HepG2 (cell line): ENCODE data around the gene TNFSF8.

Experiments used
- ARNTL ChIP-seq: sonication (generic); formaldehyde crosslinking; IDR thresholded peaks from 2 replicates; pipeline ENCODE4 v1.4.0; 2020; ENCODE audit warnings: mild to moderate bottlenecking, missing genetic modification reagents
- CAMTA2 ChIP-seq: sonication (generic); formaldehyde crosslinking; IDR thresholded peaks from 2 replicates; pipeline ENCODE4 v1.4.0; 2020; ENCODE audit warnings: mild to moderate bottlenecking, missing genetic modification reagents, borderline replicate concordance
- CHD2 ChIP-seq: IDR thresholded peaks from 2 replicates; pipeline ENCODE4 v1.6.1; 2011; ENCODE audit warnings: low read depth, low read length, improper control_type of control experiment
- DPF2 ChIP-seq: sonication (generic); formaldehyde crosslinking; IDR thresholded peaks from 2 replicates; pipeline ENCODE4 v1.4.0; 2020; ENCODE audit warnings: mild to moderate bottlenecking, low read depth, missing genetic modification reagents, borderline replicate concordance
- MED8 ChIP-seq: sonication (generic); formaldehyde crosslinking; IDR thresholded peaks from 2 replicates; pipeline ENCODE4 v1.8.1; 2023; ENCODE audit warnings: mild to moderate bottlenecking, missing genetic modification reagents; ENCODE audit not compliant: insufficient replicate concordance
- POLR2A ChIP-seq, 2 experiments: IDR thresholded peaks; 2 replicates each; pipeline ENCODE4 v1.6.1; 2011; ENCODE audit warnings: low read depth in 2 of 2, low read length in 2 of 2, mild to moderate bottlenecking in 1 of 2, moderate library complexity in 1 of 2; ENCODE audit not compliant: insufficient read depth in 1 of 2
- RBFOX2 ChIP-seq: fragments of 200-400 bp; formaldehyde crosslinking; IDR thresholded peaks from 2 replicates; pipeline ENCODE4 v1.6.1; 2017; ENCODE audit warnings: low read depth, mild to moderate bottlenecking, low read length
- SRSF1 ChIP-seq: fragments of 200-400 bp; formaldehyde crosslinking; optimal IDR thresholded peaks from 2 replicates; pipeline ENCODE3; 2017; ENCODE audit warnings: mild to moderate bottlenecking, low read depth, low read length, moderate library complexity
- THYN1 ChIP-seq: sonication (generic); formaldehyde crosslinking; IDR thresholded peaks from 2 replicates; pipeline ENCODE4 v1.8.1; 2023; ENCODE audit warnings: low read depth, mild to moderate bottlenecking, moderate library complexity, missing genetic modification reagents, borderline replicate concordance
- ZFP82 ChIP-seq: sonication (generic); formaldehyde crosslinking; IDR thresholded peaks from 2 replicates; pipeline ENCODE4 v1.5.1; 2020; ENCODE audit warnings: mild to moderate bottlenecking, missing genetic modification reagents, borderline replicate concordance
- TF ChIP-seq, protein P1 (sequence below): IDR thresholded peaks from 2 replicates; pipeline ENCODE4 v1.6.1; 2016; ENCODE audit warnings: missing compliant biosample characterization, missing genetic modification reagents, borderline replicate concordance
- TF ChIP-seq, protein P2 (sequence below): sonication (generic); formaldehyde crosslinking; IDR thresholded peaks from 2 replicates; pipeline ENCODE4 v1.8.1; 2022; ENCODE audit warnings: low read depth, mild to moderate bottlenecking, missing genetic modification reagents
- TF ChIP-seq, protein P3 (sequence below): sonication (generic); formaldehyde crosslinking; IDR thresholded peaks from 2 replicates; pipeline ENCODE4 v1.5.0; 2020; ENCODE audit warnings: mild to moderate bottlenecking, missing genetic modification reagents, moderate library complexity
- TF ChIP-seq, protein P4 (sequence below), 2 experiments: IDR thresholded peaks; 2 replicates each; pipeline ENCODE4 v1.6.1; 2011 to 2012; ENCODE audit warnings: low read length in 2 of 2, borderline replicate concordance in 1 of 2, low read depth in 1 of 2, mild to moderate bottlenecking in 1 of 2, moderate library complexity in 1 of 2

DNA sequence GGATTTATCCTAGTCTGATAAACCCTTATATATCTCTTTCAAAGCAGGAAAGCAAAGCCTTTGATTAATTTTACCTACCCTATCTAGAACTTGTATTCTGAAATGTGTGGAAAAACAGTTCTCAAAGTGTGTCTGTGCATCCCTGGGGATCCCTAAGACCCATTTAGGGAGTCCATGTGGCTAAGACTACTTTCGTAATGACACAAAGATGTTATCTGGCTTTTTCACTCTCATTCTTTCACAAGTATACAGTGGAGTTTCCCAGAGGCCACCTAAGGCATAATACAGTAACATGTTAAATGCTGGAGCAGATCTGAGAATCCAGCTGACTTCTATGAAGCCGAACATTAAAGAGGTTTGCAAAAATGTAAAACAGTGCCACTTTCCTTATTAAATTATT, 70.2 kb downstream of the TNFSF8 start:
- no peak for TF ChIP-seq SRSF1
- no peak for TF ChIP-seq ARNTL
- no peak for TF ChIP-seq CHD2
- TF ChIP-seq THYN1 (CRISPR knock-in tag), result no peak
- TF ChIP-seq, protein P1, sequence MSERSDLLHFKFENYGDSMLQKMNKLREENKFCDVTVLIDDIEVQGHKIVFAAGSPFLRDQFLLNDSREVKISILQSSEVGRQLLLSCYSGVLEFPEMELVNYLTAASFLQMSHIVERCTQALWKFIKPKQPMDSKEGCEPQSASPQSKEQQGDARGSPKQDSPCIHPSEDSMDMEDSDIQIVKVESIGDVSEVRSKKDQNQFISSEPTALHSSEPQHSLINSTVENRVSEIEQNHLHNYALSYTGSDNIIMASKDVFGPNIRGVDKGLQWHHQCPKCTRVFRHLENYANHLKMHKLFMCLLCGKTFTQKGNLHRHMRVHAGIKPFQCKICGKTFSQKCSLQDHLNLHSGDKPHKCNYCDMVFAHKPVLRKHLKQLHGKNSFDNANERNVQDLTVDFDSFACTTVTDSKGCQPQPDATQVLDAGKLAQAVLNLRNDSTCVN (CRISPR knock-in tag), result no peak
- TF ChIP-seq, protein P2, sequence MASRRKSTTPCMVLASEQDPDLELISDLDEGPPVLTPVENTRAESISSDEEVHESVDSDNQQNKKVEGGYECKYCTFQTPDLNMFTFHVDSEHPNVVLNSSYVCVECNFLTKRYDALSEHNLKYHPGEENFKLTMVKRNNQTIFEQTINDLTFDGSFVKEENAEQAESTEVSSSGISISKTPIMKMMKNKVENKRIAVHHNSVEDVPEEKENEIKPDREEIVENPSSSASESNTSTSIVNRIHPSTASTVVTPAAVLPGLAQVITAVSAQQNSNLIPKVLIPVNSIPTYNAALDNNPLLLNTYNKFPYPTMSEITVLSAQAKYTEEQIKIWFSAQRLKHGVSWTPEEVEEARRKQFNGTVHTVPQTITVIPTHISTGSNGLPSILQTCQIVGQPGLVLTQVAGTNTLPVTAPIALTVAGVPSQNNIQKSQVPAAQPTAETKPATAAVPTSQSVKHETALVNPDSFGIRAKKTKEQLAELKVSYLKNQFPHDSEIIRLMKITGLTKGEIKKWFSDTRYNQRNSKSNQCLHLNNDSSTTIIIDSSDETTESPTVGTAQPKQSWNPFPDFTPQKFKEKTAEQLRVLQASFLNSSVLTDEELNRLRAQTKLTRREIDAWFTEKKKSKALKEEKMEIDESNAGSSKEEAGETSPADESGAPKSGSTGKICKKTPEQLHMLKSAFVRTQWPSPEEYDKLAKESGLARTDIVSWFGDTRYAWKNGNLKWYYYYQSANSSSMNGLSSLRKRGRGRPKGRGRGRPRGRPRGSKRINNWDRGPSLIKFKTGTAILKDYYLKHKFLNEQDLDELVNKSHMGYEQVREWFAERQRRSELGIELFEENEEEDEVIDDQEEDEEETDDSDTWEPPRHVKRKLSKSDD, result no peak
- no peak for TF ChIP-seq MED8
- no peak for TF ChIP-seq ZFP82 (CRISPR knock-in tag)
- TF ChIP-seq CAMTA2 (CRISPR knock-in tag), result no peak
- no peak for TF ChIP-seq POLR2A (IDR thresholded peaks at IDR 0.05; ENCODE audit: insufficient read depth in 1 of 2, low read depth in 2 of 2, low read length in 2 of 2)
- TF ChIP-seq, protein P3, sequence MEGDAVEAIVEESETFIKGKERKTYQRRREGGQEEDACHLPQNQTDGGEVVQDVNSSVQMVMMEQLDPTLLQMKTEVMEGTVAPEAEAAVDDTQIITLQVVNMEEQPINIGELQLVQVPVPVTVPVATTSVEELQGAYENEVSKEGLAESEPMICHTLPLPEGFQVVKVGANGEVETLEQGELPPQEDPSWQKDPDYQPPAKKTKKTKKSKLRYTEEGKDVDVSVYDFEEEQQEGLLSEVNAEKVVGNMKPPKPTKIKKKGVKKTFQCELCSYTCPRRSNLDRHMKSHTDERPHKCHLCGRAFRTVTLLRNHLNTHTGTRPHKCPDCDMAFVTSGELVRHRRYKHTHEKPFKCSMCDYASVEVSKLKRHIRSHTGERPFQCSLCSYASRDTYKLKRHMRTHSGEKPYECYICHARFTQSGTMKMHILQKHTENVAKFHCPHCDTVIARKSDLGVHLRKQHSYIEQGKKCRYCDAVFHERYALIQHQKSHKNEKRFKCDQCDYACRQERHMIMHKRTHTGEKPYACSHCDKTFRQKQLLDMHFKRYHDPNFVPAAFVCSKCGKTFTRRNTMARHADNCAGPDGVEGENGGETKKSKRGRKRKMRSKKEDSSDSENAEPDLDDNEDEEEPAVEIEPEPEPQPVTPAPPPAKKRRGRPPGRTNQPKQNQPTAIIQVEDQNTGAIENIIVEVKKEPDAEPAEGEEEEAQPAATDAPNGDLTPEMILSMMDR, result no peak
- TF ChIP-seq DPF2, result no peak
- TF ChIP-seq RBFOX2, result no peak
- TF ChIP-seq, protein P4, sequence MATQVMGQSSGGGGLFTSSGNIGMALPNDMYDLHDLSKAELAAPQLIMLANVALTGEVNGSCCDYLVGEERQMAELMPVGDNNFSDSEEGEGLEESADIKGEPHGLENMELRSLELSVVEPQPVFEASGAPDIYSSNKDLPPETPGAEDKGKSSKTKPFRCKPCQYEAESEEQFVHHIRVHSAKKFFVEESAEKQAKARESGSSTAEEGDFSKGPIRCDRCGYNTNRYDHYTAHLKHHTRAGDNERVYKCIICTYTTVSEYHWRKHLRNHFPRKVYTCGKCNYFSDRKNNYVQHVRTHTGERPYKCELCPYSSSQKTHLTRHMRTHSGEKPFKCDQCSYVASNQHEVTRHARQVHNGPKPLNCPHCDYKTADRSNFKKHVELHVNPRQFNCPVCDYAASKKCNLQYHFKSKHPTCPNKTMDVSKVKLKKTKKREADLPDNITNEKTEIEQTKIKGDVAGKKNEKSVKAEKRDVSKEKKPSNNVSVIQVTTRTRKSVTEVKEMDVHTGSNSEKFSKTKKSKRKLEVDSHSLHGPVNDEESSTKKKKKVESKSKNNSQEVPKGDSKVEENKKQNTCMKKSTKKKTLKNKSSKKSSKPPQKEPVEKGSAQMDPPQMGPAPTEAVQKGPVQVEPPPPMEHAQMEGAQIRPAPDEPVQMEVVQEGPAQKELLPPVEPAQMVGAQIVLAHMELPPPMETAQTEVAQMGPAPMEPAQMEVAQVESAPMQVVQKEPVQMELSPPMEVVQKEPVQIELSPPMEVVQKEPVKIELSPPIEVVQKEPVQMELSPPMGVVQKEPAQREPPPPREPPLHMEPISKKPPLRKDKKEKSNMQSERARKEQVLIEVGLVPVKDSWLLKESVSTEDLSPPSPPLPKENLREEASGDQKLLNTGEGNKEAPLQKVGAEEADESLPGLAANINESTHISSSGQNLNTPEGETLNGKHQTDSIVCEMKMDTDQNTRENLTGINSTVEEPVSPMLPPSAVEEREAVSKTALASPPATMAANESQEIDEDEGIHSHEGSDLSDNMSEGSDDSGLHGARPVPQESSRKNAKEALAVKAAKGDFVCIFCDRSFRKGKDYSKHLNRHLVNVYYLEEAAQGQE (IDR thresholded peaks at IDR 0.05; ENCODE audit: borderline replicate concordance in 1 of 2, low read depth in 1 of 2, low read length in 2 of 2), result no peak
